GM12878 (cell line): Measurements from ENCODE around the gene DMRTB1. TPM values are rescaled to one million over a fixed set of nuclear protein-coding genes. Genes with fewer than 3 reads are reported as not detected.
A peak's percentile ranks its signal among the peaks of the same experiment; 100 is the strongest.

Experiments used
- ASH2L ChIP-seq: fragments of 300-600, 200-600 bp; sonication (generic); IDR thresholded peaks from 2 replicates; pipeline ENCODE4 v1.6.1; 2017; ENCODE audit warnings: low read depth, mild to moderate bottlenecking, borderline replicate concordance
- BCL11A ChIP-seq: IDR thresholded peaks from 2 replicates; pipeline ENCODE4 v1.6.1; 2011; ENCODE audit warnings: low read depth, low read length
- BCL3 ChIP-seq: IDR thresholded peaks from 2 replicates; pipeline ENCODE4 v1.6.1; 2011; ENCODE audit warnings: borderline replicate concordance, low read depth, mild to moderate bottlenecking, moderate library complexity, low read length; ENCODE audit not compliant: insufficient read depth, poor library complexity, severe bottlenecking
- BCLAF1 ChIP-seq: fragments of 450-650 bp; IDR thresholded peaks from 2 replicates; pipeline ENCODE4 v1.6.1; 2017; ENCODE audit warnings: antibody characterized with exemption, mild to moderate bottlenecking, moderate library complexity
- E2F4 ChIP-seq: IDR thresholded peaks from 2 replicates; pipeline ENCODE4 v1.6.1; 2012; ENCODE audit warnings: low read depth, low read length, improper control_type of control experiment
- EED ChIP-seq: sonication (generic); IDR thresholded peaks from 2 replicates; pipeline ENCODE4 v1.6.1; 2016; ENCODE audit warnings: antibody characterized with exemption, low read depth
- FOXK2 ChIP-seq: fragments of 450-650 bp; IDR thresholded peaks from 2 replicates; pipeline ENCODE4 v1.6.1; 2017; ENCODE audit warnings: mild to moderate bottlenecking, moderate library complexity
- HDAC2 ChIP-seq: fragments of 200-600 bp; sonication (generic); IDR thresholded peaks from 2 replicates; pipeline ENCODE4 v1.6.1; 2017
- IRF5 ChIP-seq: fragments of 450-650 bp; IDR thresholded peaks from 2 replicates; pipeline ENCODE4 v1.6.1; 2017; ENCODE audit warnings: borderline replicate concordance
- KDM1A ChIP-seq: fragments of 200-600 bp; sonication (generic); IDR thresholded peaks from 2 replicates; pipeline ENCODE4 v1.6.1; 2016; ENCODE audit warnings: borderline replicate concordance
- PAX8 ChIP-seq: fragments of 450-650 bp; IDR thresholded peaks from 2 replicates; pipeline ENCODE4 v1.6.1; 2017; ENCODE audit warnings: mild to moderate bottlenecking, moderate library complexity
- PML ChIP-seq: IDR thresholded peaks from 2 replicates; pipeline ENCODE4 v1.6.1; 2012; ENCODE audit warnings: low read length, inconsistent platforms
- POLR2A ChIP-seq: IDR thresholded peaks from 2 replicates; pipeline ENCODE4 v1.6.1; 2011; ENCODE audit warnings: low read depth, mild to moderate bottlenecking, low read length
- RELA ChIP-seq: fragments of 450-650 bp; IDR thresholded peaks from 2 replicates; pipeline ENCODE4 v1.8.0; 2014; ENCODE audit warnings: borderline replicate concordance; ENCODE audit not compliant: partially characterized antibody
- RFX5 ChIP-seq: IDR thresholded peaks from 2 replicates; pipeline ENCODE4 v1.6.1; 2011; ENCODE audit warnings: low read depth, low read length, improper control_type of control experiment
- SKIL ChIP-seq: fragments of 450-650 bp; IDR thresholded peaks from 2 replicates; pipeline ENCODE4 v1.6.1; 2017; ENCODE audit warnings: mild to moderate bottlenecking, low read depth, inconsistent platforms; ENCODE audit not compliant: poor library complexity, severe bottlenecking
- SUZ12 ChIP-seq: fragments of 200-600 bp; sonication (generic); IDR thresholded peaks from one replicate; pipeline ENCODE4 v1.6.1; 2018; ENCODE audit warnings: antibody characterized with exemption, mild to moderate bottlenecking; ENCODE audit not compliant: unreplicated experiment
- WRNIP1 ChIP-seq: IDR thresholded peaks from 2 replicates; pipeline ENCODE4 v1.6.1; 2011; ENCODE audit warnings: low read depth, low read length, improper control_type of control experiment, borderline replicate concordance
- ZBED1 ChIP-seq: IDR thresholded peaks from 2 replicates; pipeline ENCODE4 v1.6.1; 2016; ENCODE audit warnings: borderline replicate concordance
- ZNF24 ChIP-seq: fragments of 450-650 bp; IDR thresholded peaks from 2 replicates; pipeline ENCODE4 v1.6.1; 2017; ENCODE audit warnings: antibody characterized with exemption, mild to moderate bottlenecking
- polyA plus RNA-seq, 11 experiments: library from polyadenylated mRNA; depleted of rRNA in 4 of 11; unstranded in 6 of 11; stranded (reverse) in 5 of 11; fragments of >200 nt; fragmentation: Nextera tagmentation in 4 of 11; fragmentation: Illumina TruSeq in 1 of 11; extraction: Ambion mirVana in 4 of 11; extraction: Trizol in 1 of 11; gene quantifications; 1 replicate in 1 of 11; 2 replicates in 10 of 11; pipeline versions ENCODE4 v1.2.1 to v1.2.3, GENCODE V29; 2011 to 2016; ENCODE audit warnings: inconsistent platforms in 2 of 11, missing spikeins in 2 of 11, low read depth in 1 of 11
- total RNA-seq, 4 experiments: library from RNA; depleted of rRNA in 3 of 4; stranded (reverse); fragments of >200 nt in 3 of 4; fragmentation: Illumina TruSeq in 1 of 4; extraction: Trizol in 1 of 4; gene quantifications; 2 replicates each; pipeline versions ENCODE4 v1.2.1 to v1.2.3, GENCODE V29; 2013 to 2021

DMRTB1 gene
- total and polyA plus RNA-seq, 10 of the 15 experiments (the other 5 are each of a cell fraction or from before 2014, with no cell fraction given), result not detected

GRCh38 chr1:53410100-53410541, 49.1 kb upstream of the DMRTB1 start (continued):
- TF ChIP-seq E2F4, result no peak
- TF ChIP-seq ZNF24, result no peak
- TF ChIP-seq HDAC2, result no peak
- no peak for TF ChIP-seq PAX8
- TF ChIP-seq BCLAF1, result no peak
- peak; percentile 82 for TF ChIP-seq RELA
- TF ChIP-seq EED, result peak; percentile 83
- no peak for TF ChIP-seq POLR2A
- TF ChIP-seq IRF5, result no peak
- TF ChIP-seq KDM1A, result no peak
- no peak for TF ChIP-seq SUZ12
- TF ChIP-seq SKIL, result no peak
- peak; percentile 43 for TF ChIP-seq BCL3
- TF ChIP-seq ASH2L, result no peak
- no peak for TF ChIP-seq RFX5
- TF ChIP-seq ZBED1, result no peak
- TF ChIP-seq PML, result no peak
- TF ChIP-seq FOXK2, result no peak
- TF ChIP-seq WRNIP1, result no peak
- no peak for TF ChIP-seq BCL11A
